Esophagus muscularis mucosa (tissue), 4 donors: ENCODE results near the gene CUL7. TPM values are rescaled to one million over a fixed set of nuclear protein-coding genes. Genes with fewer than 3 reads are reported as not detected.

Source experiments
- DNase-seq: peaks from one replicate; pipeline ENCODE4 v3.0.0-alpha.2; 2017; ENCODE audit errors: extremely low spot score
- H3K27ac ChIP-seq, 4 donors: fragments of 200-600 bp; sonication (generic); replicated peaks in 1 of 4; 1 replicate in 3 of 4; 2 replicates in 1 of 4; pipeline ENCODE4 v1.5.1; 2016 to 2019; ENCODE audit warnings: mild to moderate bottlenecking in 1 of 4
- H3K27me3 ChIP-seq, 4 donors: fragments of 200-600 bp; sonication (generic); one replicate each; pipeline versions ENCODE4 v1.5.1 to v1.6.0; 2016 to 2019
- H3K36me3 ChIP-seq, 4 donors: fragments of 200-600 bp; sonication (generic); one replicate each; pipeline ENCODE4 v1.5.1; 2016 to 2019
- H3K4me1 ChIP-seq, 4 donors: fragments of 200-600 bp; sonication (generic); one replicate each; pipeline ENCODE4 v1.5.1; 2016 to 2019
- H3K4me3 ChIP-seq, 4 donors: fragments of 200-600 bp; sonication (generic); 1 replicate in 2 of 4; 2 replicates in 2 of 4; pipeline ENCODE4 v1.5.1; 2016 to 2019; ENCODE audit warnings: mild to moderate bottlenecking in 4 of 4, moderate library complexity in 1 of 4
- H3K9me3 ChIP-seq, 4 donors: fragments of 200-600 bp; sonication (generic); 1 replicate in 3 of 4; 2 replicates in 1 of 4; pipeline ENCODE4 v1.5.1; 2016 to 2019
- EP300 ChIP-seq: sonication (generic); formaldehyde crosslinking; IDR thresholded peaks from one replicate; pipeline ENCODE4 v1.6.1; 2017; ENCODE audit warnings: antibody characterized with exemption
- POLR2A ChIP-seq: fragments of 450-650 bp; IDR thresholded peaks from one replicate; pipeline ENCODE4 v1.6.1; 2017; ENCODE audit warnings: antibody characterized with exemption, moderate library complexity, mild to moderate bottlenecking, low read depth
- POLR2AphosphoS5 ChIP-seq, 2 donors: sonication (generic); formaldehyde crosslinking; IDR thresholded peaks; one replicate each; pipeline ENCODE4 v1.6.1; 2017; ENCODE audit warnings: antibody characterized with exemption in 2 of 2
- WGBS: methylation state at CpG from one replicate; pipeline ENCODE4 v1.1.5; 2018; 5-methylcytosine and 5-hydroxymethylcytosine counted together
- intact Hi-C: fragments of 100-400 bp; cut with DNase I; formaldehyde crosslinking; loops from one replicate; pipeline ENCODE4 v1.15.1; 2023
- total RNA-seq, 4 donors: library from RNA; depleted of rRNA; stranded (reverse); fragments of >200 nt; gene quantifications; one replicate each; pipeline versions ENCODE4 v1.1.0 to v1.2.1, GENCODE V29; 2016
- TF ChIP-seq, protein P1 (sequence below), 3 experiments: fragments of 200-600 bp in 2 of 3; fragments of 450-650 bp in 1 of 3; sonication (generic) in 2 of 3; IDR thresholded peaks; one replicate each; pipeline ENCODE4 v1.5.1; 2017 to 2019; ENCODE audit warnings: antibody characterized with exemption in 3 of 3, mild to moderate bottlenecking in 2 of 3, moderate library complexity in 1 of 3

Gene CUL7
- total RNA-seq, 4 donors from 2014 or later: 8.4 to 19.6 (median 14.4) TPM

DNA sequence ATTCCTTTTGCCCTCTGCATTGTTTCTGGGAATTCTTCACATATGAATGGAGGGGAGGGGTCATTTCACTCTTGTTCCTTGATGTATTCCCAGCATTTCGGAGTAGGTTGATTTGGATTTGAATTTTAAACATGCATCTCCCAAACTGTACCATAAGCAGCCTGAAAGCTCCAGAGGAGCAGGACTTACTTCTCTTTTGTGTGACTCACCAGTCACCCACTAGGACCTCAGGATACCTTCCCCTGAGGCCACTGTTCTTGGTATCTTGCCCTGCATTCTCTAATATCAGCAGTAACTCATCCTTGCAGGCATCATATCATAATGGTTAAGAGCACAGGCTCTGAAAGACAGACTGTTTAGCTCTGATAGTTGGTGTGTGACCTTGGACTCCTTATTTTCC is 4.9 kb upstream of the CUL7 start:
- peak overlapping the region; percentile 85 to 92 (median 88) for H3K27ac ChIP-seq
- peaks cover 0 to 50% (median 40%) of the 10 kb centered on the region in 4 donors for H3K36me3 ChIP-seq
- peaks cover 30 to 52% (median 41%) of the 10 kb centered on the region in 4 donors for H3K4me1 ChIP-seq
- TF ChIP-seq POLR2A (no peak), POLR2AphosphoS5 (IDR thresholded peaks at IDR 0.05) (no peak), EP300 (no peak)
- TF ChIP-seq, protein P1, sequence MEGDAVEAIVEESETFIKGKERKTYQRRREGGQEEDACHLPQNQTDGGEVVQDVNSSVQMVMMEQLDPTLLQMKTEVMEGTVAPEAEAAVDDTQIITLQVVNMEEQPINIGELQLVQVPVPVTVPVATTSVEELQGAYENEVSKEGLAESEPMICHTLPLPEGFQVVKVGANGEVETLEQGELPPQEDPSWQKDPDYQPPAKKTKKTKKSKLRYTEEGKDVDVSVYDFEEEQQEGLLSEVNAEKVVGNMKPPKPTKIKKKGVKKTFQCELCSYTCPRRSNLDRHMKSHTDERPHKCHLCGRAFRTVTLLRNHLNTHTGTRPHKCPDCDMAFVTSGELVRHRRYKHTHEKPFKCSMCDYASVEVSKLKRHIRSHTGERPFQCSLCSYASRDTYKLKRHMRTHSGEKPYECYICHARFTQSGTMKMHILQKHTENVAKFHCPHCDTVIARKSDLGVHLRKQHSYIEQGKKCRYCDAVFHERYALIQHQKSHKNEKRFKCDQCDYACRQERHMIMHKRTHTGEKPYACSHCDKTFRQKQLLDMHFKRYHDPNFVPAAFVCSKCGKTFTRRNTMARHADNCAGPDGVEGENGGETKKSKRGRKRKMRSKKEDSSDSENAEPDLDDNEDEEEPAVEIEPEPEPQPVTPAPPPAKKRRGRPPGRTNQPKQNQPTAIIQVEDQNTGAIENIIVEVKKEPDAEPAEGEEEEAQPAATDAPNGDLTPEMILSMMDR (IDR thresholded peaks at IDR 0.05): no peak
- no peak for DNase-seq
- H3K9me3 ChIP-seq: no peaks in the 10 kb centered on the region
- H3K27me3 ChIP-seq: no peaks in the 10 kb centered on the region
- peak overlapping the region; percentile 65 to 83 (median 72) for H3K4me3 ChIP-seq
- intact Hi-C loops: no loop called here
- WGBS: 85% methylated on average over 1 of the region's 1 CpG

DNA sequence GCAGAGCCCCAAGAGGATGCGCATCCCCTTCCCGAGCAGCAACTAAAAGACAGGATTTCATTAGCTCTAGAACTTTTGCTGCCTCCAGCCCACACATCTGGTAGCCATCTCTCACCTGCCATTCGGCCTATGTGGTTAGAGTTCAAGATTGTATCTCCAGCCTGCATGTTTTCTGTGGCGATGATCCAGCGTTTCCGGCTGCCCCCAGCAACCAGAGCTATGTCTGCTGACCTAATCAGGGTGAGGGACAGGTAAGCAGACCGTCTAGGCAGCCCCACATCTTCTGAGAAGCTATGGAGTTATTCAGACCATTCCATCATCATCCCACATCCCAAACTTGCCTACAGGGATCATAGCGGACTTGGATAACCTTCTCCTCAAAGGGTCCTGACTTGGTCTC is 2.3 kb upstream of the CUL7 start:
- H3K36me3 ChIP-seq: peaks cover 0 to 40% (median 30%) of the 10 kb centered on the region in 4 donors
- DNase-seq: no peak
- H3K9me3 ChIP-seq: no peaks in the 10 kb centered on the region
- H3K27ac ChIP-seq: no peak overlapping the region
- no peaks in the 10 kb centered on the region for H3K27me3 ChIP-seq
- H3K4me3 ChIP-seq: no peak overlapping the region
- TF ChIP-seq POLR2A (no peak), POLR2AphosphoS5 (IDR thresholded peaks at IDR 0.05) (no peak), EP300 (no peak)
- TF ChIP-seq, protein P1 (IDR thresholded peaks at IDR 0.05): no peak
- intact Hi-C loops: no loop called here
- H3K4me1 ChIP-seq: peaks cover 30 to 67% (median 46%) of the 10 kb centered on the region in 4 donors
- WGBS: 81% methylated on average over 8 of the region's 8 CpGs

DNA sequence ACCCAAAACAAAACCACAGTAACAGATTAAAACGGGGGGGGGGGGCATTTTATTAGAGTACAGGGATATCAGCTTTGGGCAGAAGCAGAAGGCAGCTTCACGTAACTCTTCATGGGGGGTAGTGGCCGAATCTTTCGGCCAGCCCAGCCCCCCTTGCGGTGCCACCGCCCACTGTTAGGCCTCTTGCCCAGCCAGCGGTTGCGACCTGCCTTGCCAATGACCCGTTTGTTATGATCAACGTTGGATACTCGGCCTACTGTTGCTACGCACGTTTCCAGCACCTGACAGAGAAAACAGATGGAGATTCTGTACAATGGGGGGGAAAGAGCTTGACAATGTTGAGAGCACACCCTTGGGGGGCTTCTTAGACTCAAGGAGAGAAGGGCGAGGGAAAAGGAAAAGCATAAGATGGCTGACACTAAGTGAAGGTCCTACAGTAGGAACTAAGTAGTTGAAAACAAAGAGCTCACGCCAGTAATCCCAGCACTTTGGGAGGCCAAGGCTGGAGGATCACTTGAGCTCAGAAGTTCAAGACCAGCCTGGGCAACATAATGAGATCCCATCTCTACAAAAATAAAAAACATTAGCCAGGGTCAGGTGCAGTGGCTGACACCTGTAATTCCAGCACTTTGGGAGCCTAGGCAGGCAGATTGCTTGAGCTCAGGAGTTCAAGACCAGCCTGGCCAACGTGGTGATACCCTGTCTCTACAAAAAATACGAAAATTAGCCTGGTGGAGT is 724 bp upstream of the CUL7 start:
- peaks cover 20 to 54% (median 33%) of the 10 kb centered on the region in 4 donors for H3K4me1 ChIP-seq

DNA sequence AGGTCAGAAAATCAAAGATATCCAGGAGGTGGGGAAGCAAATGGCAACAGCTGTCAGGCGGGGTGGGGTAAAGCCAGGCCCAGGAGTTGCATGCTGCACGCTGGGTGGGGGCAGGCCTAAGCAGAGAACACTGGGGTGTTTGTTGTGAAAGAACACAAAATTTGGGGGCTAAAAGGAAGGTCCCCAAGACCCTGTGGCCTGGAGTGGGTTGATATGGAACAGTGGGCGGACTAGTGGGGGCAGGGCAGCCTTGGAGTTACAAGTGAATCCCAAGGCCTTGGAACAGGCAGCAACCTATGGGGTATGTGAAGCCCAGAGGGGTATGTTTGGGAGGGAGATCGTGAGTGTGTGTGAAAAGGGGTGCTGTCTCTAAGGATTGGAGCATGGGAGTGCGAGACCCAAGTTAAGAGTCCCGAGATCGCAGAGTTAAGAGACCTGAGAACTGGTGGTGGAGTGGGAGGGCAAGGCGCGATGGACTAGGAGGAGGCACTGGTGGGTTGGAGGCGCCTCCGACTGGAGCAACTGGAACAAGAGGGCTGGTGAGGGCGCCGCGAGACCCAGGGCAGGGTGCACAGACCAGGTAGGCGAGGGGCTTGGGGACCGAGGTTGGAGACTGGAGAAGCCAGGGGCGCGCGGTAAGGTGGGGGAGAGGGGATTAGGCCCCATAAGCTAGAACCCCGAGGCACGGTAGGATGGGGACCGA is 658 bp downstream of the CUL7 start:
- intact Hi-C loops: loop anchor here (5.0 kb wide), 1 partner anchor 36 kb away; no protein-coding TSS in a partner anchor
- H3K36me3 ChIP-seq: peaks cover 4 to 64% (median 53%) of the 10 kb centered on the region in 4 donors
- TF ChIP-seq EP300 (no peak), POLR2AphosphoS5 (IDR thresholded peaks at IDR 0.05) (no peak), POLR2A (no peak)
- TF ChIP-seq, protein P1 (IDR thresholded peaks at IDR 0.05): no peak
- H3K9me3 ChIP-seq: no peaks in the 10 kb centered on the region
- H3K27ac ChIP-seq: peak overlapping the region; percentile 88 to 94 (median 92)
- peak overlapping the region; percentile 70 to 75 (median 74) for H3K4me3 ChIP-seq
- no peak for DNase-seq
- WGBS: 29% methylated on average over 22 of the region's 22 CpGs
- H3K27me3 ChIP-seq: no peaks in the 10 kb centered on the region
- H3K4me1 ChIP-seq: peaks cover 12 to 44% (median 25%) of the 10 kb centered on the region in 4 donors

More for the DNA sequence above, 724 bp upstream of the CUL7 start:
- peaks cover 0 to 52% (median 41%) of the 10 kb centered on the region in 4 donors for H3K36me3 ChIP-seq
- H3K9me3 ChIP-seq: no peaks in the 10 kb centered on the region
- H3K27ac ChIP-seq: peak overlapping the region; percentile 88 to 94 (median 92)
- peak overlapping the region; percentile 70 to 75 (median 74) for H3K4me3 ChIP-seq
- DNase-seq: no peak
- TF ChIP-seq, protein P1 (IDR thresholded peaks at IDR 0.05): no peak
- TF ChIP-seq POLR2AphosphoS5 (IDR thresholded peaks at IDR 0.05) (no peak), EP300 (no peak), POLR2A (no peak)
- H3K27me3 ChIP-seq: no peaks in the 10 kb centered on the region
- WGBS: 67% methylated on average over 17 of the region's 17 CpGs
- intact Hi-C loops: loop anchor here (5.0 kb wide), 1 partner anchor 37 kb away; no protein-coding TSS in a partner anchor
